K562 (cell line): ENCODE data around the gene OPRL1. TPM values are rescaled to one million over a fixed set of nuclear protein-coding genes. Genes with fewer than 3 reads are reported as not detected.
A peak's percentile ranks its signal among the peaks of the same experiment; 100 is the strongest.

Experiments used
- BRD4 ChIP-seq: fragments of 200-600 bp; sonication (generic); IDR thresholded peaks from 2 replicates; pipeline ENCODE4 v1.6.1; 2017; ENCODE audit warnings: inconsistent platforms
- CBFB ChIP-seq: sonication (generic); formaldehyde crosslinking; IDR thresholded peaks from 2 replicates; pipeline ENCODE4 v1.4.0; 2020; ENCODE audit warnings: mild to moderate bottlenecking, missing genetic modification reagents
- CHD7 ChIP-seq: fragments of 200-600 bp; sonication (generic); IDR thresholded peaks from one replicate; pipeline ENCODE4 v1.6.1; 2012; ENCODE audit warnings: mild to moderate bottlenecking, low read depth, low read length, inconsistent platforms
- E2F1 ChIP-seq: sonication (generic); formaldehyde crosslinking; IDR thresholded peaks from 2 replicates; pipeline ENCODE4 v1.8.1; 2023; ENCODE audit warnings: mild to moderate bottlenecking, missing genetic modification reagents, moderate library complexity
- GTF2A2 ChIP-seq: IDR thresholded peaks from 2 replicates; pipeline ENCODE4 v1.6.1; 2016; ENCODE audit warnings: mild to moderate bottlenecking, missing genetic modification characterization, missing compliant biosample characterization
- ID3 ChIP-seq, 2 experiments: fragments of 250-450 bp in 1 of 2; fragments of 450-650 bp in 1 of 2; sonication (Bioruptor Pico) in 1 of 2; IDR thresholded peaks; 2 replicates each; pipeline versions ENCODE4 v1.6.1 to v1.8.0; 2016 to 2021; ENCODE audit warnings: mild to moderate bottlenecking in 2 of 2, moderate library complexity in 2 of 2, missing compliant biosample characterization in 1 of 2, missing genetic modification characterization in 1 of 2
- MCM7 ChIP-seq, 2 experiments: fragments of 450-650 bp; IDR thresholded peaks; 2 replicates each; pipeline ENCODE4 v1.6.1; 2016 to 2018
- MLLT1 ChIP-seq, 2 experiments: fragments of 450-650 bp; IDR thresholded peaks; 2 replicates each; pipeline ENCODE4 v1.6.1; 2016
- NFIC ChIP-seq: fragments of 450-650 bp; IDR thresholded peaks from 2 replicates; pipeline ENCODE4 v1.6.1; 2017; ENCODE audit warnings: mild to moderate bottlenecking, inconsistent platforms
- ZNF224 ChIP-seq: sonication (generic); formaldehyde crosslinking; IDR thresholded peaks from 2 replicates; pipeline ENCODE4 v1.8.0; 2022; ENCODE audit warnings: mild to moderate bottlenecking, missing genetic modification reagents
- ZNF583 ChIP-seq: fragments of 250-450 bp; sonication (Bioruptor Pico); IDR thresholded peaks from 2 replicates; pipeline ENCODE4 v1.4.0; 2020
- ZNF830 ChIP-seq: fragments of 250-450 bp; sonication (Bioruptor Pico); IDR thresholded peaks from 2 replicates; pipeline ENCODE4 v1.5.0; 2021; ENCODE audit warnings: mild to moderate bottlenecking
- polyA plus RNA-seq, 8 experiments: library from polyadenylated mRNA; depleted of rRNA in 4 of 8; stranded (reverse) in 5 of 8; unstranded in 3 of 8; fragments of >200 nt; fragmentation: Nextera tagmentation in 2 of 8; fragmentation: Illumina TruSeq in 1 of 8; extraction: Ambion mirVana in 2 of 8; extraction: Trizol in 1 of 8; gene quantifications; 2 replicates each; pipeline versions ENCODE4 v1.2.1 to v1.2.3, GENCODE V29; 2011 to 2014; ENCODE audit warnings: inconsistent platforms in 1 of 8, missing spikeins in 1 of 8
- total RNA-seq, 7 experiments: library from RNA; depleted of rRNA in 6 of 7; stranded (reverse); fragments of >200 nt in 6 of 7; fragmentation: Illumina TruSeq in 2 of 7; extraction: Trizol in 2 of 7; gene quantifications; 2 replicates each; pipeline versions ENCODE4 v1.2.1 to v1.2.3, GENCODE V29; 2011 to 2021; ENCODE audit warnings: low replicate concordance in 1 of 7

The OPRL1 gene
- total and polyA plus RNA-seq, 9 of the 15 experiments (the other 6 are each of a cell fraction or from before 2014, with no cell fraction given), result 0.06 to 0.33 (median 0.11) TPM; not detected in 2

- TF ChIP-seq CHD7 (no peak), ID3 (CRISPR knock-in tag; IDR thresholded peaks at IDR 0.05) (no peak), ID3 (tag; IDR thresholded peaks at IDR 0.05) (peak; percentile 91), E2F1 (CRISPR knock-in tag) (0 out of 2 replicates have a peak, but pooled peaks have one; percentile 67), ZNF224 (CRISPR knock-in tag) (no peak), CBFB (CRISPR knock-in tag) (no peak), MCM7 (IDR thresholded peaks at IDR 0.05) (no peak), ZNF583 (peak; percentile 96), NFIC (0 out of 2 replicates have a peak, but pooled peaks have one; percentile 7), GTF2A2 (tag) (no peak), MLLT1 (IDR thresholded peaks at IDR 0.05) (no peak; a peak in 1 of 4 replicates), ZNF830 (no peak), BRD4 (no peak)
These were observed 17.1 kb upstream of the OPRL1 start, which contains the start of gene TCEA2 (continued) for GRCh38 chr20:64062596-64063388.
